Activated CD4-positive, alpha-beta T cell treated with anti-CD3 and anti-CD28 coated beads for 24 hours (primary cell): ENCODE results near the gene FSTL4.

Source experiments
- DNase-seq, 2 donors: peaks; one replicate each; pipeline ENCODE4 v3.0.0-alpha.2; 2020; ENCODE audit warnings: low read depth in 2 of 2

The FSTL4 gene

GRCh38 chr5:133367071-133367786, 245.1 kb downstream of the FSTL4 start:
- DNase-seq, result no peak

DNA sequence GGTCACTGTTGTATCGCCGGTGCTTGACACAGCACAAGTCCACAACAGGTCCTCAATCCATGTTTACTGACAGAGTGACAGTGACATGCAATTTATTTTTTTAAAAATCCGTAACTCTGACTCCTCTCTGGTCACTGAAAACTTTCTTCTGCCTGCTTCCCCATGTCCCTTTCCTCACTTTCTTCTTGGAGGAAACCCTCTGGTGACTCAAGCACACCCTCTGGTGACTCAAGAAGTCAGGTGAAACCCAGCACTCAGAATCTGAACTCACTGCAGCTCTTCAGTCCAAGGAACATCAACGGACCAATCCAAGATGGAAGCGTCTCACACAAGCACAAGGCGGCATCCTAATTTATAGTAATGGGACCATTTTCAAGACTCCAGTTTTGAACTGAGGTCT, 245.9 kb downstream of the FSTL4 start:
- no peak for DNase-seq

DNA sequence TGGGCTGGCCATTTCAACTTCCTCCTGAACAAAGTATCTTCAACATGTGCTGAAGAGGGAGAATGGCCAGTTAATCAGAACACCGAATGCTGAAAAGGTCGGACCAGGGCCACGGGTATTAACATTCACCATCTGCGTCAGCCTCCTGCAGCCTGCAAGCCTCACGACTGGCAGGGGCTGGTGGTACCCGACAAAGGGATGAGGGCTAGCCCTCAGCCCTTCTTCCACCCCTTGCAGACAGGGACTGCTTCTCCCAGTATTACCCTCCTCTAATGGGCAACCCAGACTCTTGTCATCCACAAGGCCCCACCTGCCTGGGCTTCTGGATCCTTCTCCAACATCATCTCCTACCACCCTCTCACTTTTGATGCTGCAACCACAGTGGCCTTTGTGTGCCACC, 246.6 kb downstream of the FSTL4 start:
- DNase-seq, result no peak

DNA sequence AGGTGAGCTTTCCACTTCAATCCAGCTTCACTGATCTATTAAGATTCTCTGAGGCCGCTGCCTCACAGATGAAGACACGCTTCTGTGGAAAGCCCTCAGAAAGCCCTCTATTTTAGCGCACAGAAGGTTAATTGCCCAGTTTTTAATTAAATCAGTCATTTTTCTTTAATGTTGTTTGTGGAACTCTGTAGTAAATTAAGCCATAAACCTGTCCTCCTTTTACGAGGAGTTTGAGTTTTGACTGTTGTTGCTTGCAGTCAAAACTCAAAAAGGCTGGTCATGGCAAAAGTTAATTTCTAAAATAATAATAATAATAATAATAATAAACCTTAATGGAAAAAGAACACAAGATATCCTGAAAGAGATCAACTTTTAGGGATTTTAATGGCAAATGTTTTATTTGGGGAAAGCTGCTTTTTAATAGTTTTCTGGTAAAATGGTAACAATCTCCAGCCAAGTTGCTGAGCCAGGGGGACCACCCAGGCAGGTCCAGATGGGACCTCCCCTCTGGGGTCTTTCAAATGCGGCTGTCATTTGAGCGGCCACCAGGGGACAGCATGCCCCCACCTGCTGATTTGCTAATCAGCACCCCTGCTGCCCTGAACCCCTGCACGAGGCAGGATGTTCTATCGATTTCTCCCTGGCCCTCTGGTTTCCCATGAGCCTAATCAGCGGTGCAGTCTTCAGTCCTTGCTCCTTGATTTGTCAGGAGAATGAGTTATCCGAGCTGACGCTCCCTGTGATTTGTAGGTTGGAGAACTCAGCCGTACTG, 247.2 kb downstream of the FSTL4 start:
- no peak for DNase-seq

DNA sequence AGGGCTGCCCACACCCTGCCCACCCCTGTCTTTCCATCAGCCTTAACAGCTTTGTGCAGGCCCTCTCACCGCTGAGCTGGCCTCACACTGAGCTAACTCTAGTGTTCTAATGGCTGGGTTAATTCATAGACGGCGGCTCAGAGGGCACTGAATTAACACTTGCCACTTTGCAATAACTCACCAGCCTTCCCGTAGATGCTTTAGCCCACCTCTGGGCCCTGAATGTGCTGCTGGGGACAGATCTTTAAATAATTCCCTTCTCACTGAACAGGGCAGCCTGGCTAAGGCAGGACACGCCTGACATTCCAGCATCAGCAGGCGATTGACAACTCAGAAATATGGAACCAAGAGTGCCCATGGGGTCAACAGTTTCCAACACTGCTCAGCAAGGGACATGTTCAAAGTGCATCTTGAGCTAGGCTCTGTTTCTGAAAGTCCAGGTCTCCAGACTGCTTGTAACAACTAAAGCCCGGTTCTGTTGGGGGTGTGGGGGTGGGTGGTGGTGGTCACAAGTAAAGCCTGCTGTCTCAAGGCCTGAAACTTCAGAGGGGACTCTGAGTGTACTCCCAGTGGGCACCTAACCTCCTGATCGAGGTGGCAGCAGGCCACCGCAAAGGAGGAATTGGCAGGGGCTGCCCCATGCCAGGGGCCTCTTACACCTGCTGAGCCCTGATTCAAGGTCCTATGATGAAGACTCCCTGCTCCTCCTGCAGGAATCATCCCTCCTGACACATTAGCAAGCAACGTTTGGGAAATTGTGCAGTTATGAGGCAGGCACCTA, 248.3 kb downstream of the FSTL4 start:
- DNase-seq, result no peak

GRCh38 chr5:133362438-133362837, 249.9 kb downstream of the FSTL4 start:
- no peak for DNase-seq

GRCh38 chr5:133361922-133362321, 250.4 kb downstream of the FSTL4 start:
- no peak for DNase-seq

DNA sequence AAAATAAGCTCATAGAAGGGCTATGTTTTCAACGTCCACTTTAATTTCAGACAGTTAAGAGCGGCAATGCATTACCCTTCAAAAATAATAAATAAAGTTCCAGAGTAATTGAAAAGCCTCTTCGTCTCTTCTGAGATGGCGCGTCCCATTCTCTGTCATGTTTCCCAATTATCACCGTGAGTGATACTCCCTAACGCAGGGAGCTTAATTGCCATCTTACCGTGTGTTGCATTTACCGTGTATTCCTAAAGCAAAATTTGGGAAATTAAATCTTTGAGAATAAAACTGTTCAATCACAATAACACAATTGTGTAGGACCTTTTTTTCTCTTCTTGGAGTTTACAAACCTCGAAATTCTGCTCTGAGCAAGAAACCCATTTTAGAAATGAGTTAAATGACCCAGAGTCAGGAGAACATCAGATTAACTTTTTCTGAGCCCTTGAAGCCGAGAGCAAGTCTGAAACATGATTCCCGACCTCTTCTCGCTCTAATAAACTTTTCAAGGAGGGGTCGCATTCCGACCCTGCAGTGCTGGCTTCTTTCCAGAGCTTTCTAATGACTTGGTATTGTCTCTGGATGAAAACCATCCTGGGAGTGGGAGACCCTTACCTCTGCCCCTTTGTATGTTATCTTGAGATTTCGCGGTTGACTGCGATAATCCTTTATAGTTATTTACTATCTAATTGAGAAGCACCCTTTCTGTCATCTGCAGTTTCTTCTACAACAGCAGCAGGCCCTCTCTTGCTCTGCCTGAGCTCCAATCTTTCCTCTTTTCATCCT, 251.5 kb downstream of the FSTL4 start:
- DNase-seq, result no peak

GRCh38 chr5:133359861-133360260, 252.5 kb downstream of the FSTL4 start:
- no peak for DNase-seq

DNA sequence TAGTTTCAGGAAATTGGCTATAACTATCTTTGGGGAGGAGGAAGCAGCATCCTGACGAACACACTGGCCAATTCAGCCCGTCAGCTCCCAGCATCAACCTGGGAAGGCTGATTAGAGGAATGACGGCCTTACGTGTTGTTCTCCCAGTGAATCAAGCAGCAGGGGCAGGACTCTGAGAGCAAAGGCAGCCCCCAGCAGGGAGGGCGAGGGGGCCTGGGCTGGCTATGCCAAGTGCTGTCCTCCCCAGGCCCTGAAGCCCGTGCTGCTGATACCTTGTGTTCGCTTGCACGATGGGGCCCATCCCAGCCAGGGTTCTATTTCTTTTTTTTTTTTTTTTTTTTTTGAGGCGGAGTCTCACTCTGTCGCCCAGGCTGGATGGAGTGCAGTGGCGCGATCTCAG, 254.1 kb downstream of the FSTL4 start:
- DNase-seq, result no peak

GRCh38 chr5:133357758-133358157, 254.6 kb downstream of the FSTL4 start:
- no peak for DNase-seq

DNA sequence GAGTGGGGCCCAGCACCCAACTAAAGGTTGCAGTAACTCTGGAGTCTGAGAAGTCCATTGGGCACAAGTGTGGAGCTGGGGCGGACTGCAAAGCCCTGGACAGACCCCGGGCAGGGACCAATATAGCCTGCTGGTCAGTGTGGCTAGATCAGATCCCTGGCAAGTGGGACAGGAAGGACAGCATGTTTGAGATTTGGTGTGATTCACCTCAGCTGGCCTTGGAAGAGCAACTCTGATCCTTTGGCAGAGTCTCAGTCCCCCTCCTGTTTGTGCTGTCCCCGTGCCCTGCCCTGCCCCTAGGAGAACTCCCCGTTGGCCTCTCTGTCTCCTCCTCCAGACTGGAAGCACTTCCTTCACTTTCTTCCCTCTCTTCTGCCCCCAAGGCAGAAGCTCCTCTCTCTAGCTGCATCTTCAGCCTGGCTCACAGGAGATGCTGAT, 255.3 kb downstream of the FSTL4 start:
- no peak for DNase-seq

- no peak for DNase-seq
These were observed 255.9 kb downstream of the FSTL4 start for GRCh38 chr5:133356396-133356983.

GRCh38 chr5:133354323-133355185, 257.8 kb downstream of the FSTL4 start:
- DNase-seq, result no peak

- DNase-seq, result no peak
These were observed 258.6 kb downstream of the FSTL4 start for GRCh38 chr5:133353741-133354140.

- no peak for DNase-seq
These were observed 263.9 kb downstream of the FSTL4 start for GRCh38 chr5:133348406-133348805.

DNA sequence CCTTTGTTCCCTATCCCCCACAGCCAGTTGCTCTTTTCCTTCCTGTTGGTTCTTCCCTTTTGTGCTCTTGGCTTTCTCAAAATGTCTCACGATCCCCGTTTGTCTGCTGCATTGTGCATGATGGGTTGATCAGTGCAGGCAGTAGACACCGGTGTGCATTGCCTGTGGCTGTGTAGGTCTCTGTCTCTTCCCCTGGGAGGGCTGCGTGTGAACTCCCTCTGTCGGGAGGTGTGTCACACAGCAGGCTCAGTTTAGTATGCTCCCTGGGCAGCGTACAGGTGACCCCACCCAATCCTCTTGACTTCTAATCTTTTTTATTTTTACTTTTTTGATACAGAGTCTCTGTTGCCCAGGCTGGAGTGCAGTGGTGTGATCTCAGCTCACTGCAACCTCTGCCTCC, 265.3 kb downstream of the FSTL4 start:
- no peak for DNase-seq

DNA sequence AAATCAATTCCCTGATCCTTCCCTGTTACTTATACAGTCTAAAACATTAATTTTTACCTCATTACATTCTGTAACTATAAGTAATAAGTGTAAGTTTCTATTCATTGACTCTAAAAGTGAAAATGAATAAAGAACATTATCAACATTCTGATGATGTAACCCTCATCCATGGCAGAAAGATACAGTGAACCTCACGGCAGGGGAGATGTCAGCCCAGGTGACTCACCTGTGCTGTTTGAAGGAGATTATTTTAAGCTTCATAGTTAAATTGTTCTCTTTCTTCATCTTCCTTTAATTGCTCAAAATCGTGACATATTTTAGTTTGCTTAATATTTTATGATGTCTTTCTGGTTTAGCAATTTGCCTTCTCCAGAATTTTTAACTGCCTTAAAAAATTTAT, 268.1 kb downstream of the FSTL4 start:
- DNase-seq, result no peak

DNA sequence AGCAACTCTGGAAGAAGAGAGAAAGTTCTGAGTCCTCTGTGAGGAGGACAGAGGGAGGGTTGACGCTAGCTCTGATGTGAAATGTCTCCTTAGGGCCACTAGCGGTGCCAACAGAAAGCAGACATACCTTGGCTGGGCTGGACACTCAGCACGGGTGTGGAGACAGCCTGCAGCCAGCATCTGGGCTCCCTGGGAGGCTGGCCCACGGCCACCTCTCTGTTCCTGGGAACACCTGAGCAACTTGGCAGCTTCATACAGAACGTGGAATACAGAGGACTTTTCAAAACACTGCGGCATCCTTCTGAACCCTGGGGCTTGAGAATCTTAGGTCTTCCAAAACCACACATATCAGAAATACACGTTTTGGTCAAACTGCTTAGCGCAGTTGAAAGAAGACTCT, 269.1 kb downstream of the FSTL4 start:
- DNase-seq, result no peak

GRCh38 chr5:133341915-133342710, 270.2 kb downstream of the FSTL4 start:
- DNase-seq, result no peak
